Neural progenitor cell (in vitro differentiated cells): ENCODE data around the gene NWD2. TPM values are rescaled to one million over a fixed set of nuclear protein-coding genes. Genes with fewer than 3 reads are reported as not detected.

ENCODE experiments used
- DNase-seq: peaks from one replicate; pipeline ENCODE4 v3.0.0-alpha.2; 2016; ENCODE audit warnings: low spot score
- H2AFZ ChIP-seq: fragments of 200-600 bp; sonication (generic); replicated peaks from 2 replicates; pipeline ENCODE4 v1.6.1; 2016; ENCODE audit warnings: antibody characterized with exemption
- H3F3A ChIP-seq: fragments of 200-600 bp; sonication (generic); 2 replicates; pipeline ENCODE4 v1.6.1; 2016; ENCODE audit warnings: antibody characterized with exemption, low read depth
- H3K27ac ChIP-seq: fragments of 200-600 bp; sonication (generic); 2 replicates; pipeline ENCODE4 v1.5.1; 2016; ENCODE audit warnings: mild to moderate bottlenecking
- H3K27me3 ChIP-seq: fragments of 200-600 bp; sonication (generic); 2 replicates; pipeline ENCODE4 v1.6.1; 2016; ENCODE audit warnings: mild to moderate bottlenecking, moderate library complexity
- H3K36me3 ChIP-seq: fragments of 200-600 bp; sonication (generic); 2 replicates; pipeline ENCODE4 v1.5.1; 2016
- H3K4me1 ChIP-seq: fragments of 200-600 bp; sonication (generic); 2 replicates; pipeline ENCODE4 v1.6.1; 2016; ENCODE audit warnings: mixed run types
- H3K4me2 ChIP-seq: fragments of 200-600 bp; sonication (generic); 2 replicates; pipeline ENCODE4 v1.6.1; 2016
- H3K4me3 ChIP-seq: fragments of 200-600 bp; sonication (generic); 2 replicates; pipeline ENCODE4 v1.5.1; 2016
- H3K79me2 ChIP-seq: fragments of 200-600 bp; sonication (generic); 2 replicates; pipeline ENCODE4 v1.6.1; 2016; ENCODE audit warnings: low read depth
- H3K9ac ChIP-seq: fragments of 200-600 bp; sonication (generic); 2 replicates; pipeline ENCODE4 v1.6.1; 2016
- H3K9me3 ChIP-seq: fragments of 200-600 bp; sonication (generic); 2 replicates; pipeline ENCODE4 v1.5.1; 2016; ENCODE audit warnings: low read depth
- H4K20me1 ChIP-seq: fragments of 200-600 bp; sonication (generic); 2 replicates; pipeline ENCODE4 v1.6.1; 2016; ENCODE audit warnings: low read depth
- H3K27ac Mint-ChIP-seq: 3 replicates; pipeline ENCODE4 v1.8.0; 2021; ENCODE audit warnings: mixed read lengths
- H3K27me3 Mint-ChIP-seq: 2 replicates; pipeline ENCODE4 v1.8.0; 2022; ENCODE audit warnings: low read depth, mild to moderate bottlenecking, inconsistent platforms, moderate library complexity, mixed read lengths; ENCODE audit not compliant: insufficient read depth
- H3K36me3 Mint-ChIP-seq: 3 replicates; pipeline ENCODE4 v1.8.0; 2021; ENCODE audit warnings: mixed read lengths
- H3K4me1 Mint-ChIP-seq: 3 replicates; pipeline ENCODE4 v1.8.0; 2021; ENCODE audit warnings: mixed read lengths
- H3K4me3 Mint-ChIP-seq: 3 replicates; pipeline ENCODE4 v1.8.0; 2021; ENCODE audit warnings: mild to moderate bottlenecking, moderate library complexity, mixed read lengths
- H3K9me3 Mint-ChIP-seq: 3 replicates; pipeline ENCODE4 v1.8.0; 2020; ENCODE audit warnings: mixed read lengths
- EZH2 ChIP-seq: fragments of 200-600 bp; sonication (generic); IDR thresholded peaks from 2 replicates; pipeline ENCODE4 v1.6.1; 2017; ENCODE audit warnings: antibody characterized with exemption, mild to moderate bottlenecking, moderate library complexity
- EZH2phosphoT487 ChIP-seq: fragments of 200-600 bp; sonication (generic); IDR thresholded peaks from 2 replicates; pipeline ENCODE4 v1.6.1; 2017; ENCODE audit warnings: antibody characterized with exemption
- total RNA-seq: library from RNA; depleted of rRNA; stranded (reverse); fragments of >200 nt; gene quantifications from 2 replicates; pipeline ENCODE4 v1.2.3, GENCODE V29; 2015; ENCODE audit warnings: low replicate concordance
- TF ChIP-seq, protein P1 (sequence below): fragments of 200-600 bp; sonication (generic); IDR thresholded peaks from 2 replicates; pipeline ENCODE4 v1.5.1; 2017; ENCODE audit warnings: antibody characterized with exemption, mild to moderate bottlenecking

Gene NWD2
- total RNA-seq, 1 donor from 2014 or later: not detected

DNA sequence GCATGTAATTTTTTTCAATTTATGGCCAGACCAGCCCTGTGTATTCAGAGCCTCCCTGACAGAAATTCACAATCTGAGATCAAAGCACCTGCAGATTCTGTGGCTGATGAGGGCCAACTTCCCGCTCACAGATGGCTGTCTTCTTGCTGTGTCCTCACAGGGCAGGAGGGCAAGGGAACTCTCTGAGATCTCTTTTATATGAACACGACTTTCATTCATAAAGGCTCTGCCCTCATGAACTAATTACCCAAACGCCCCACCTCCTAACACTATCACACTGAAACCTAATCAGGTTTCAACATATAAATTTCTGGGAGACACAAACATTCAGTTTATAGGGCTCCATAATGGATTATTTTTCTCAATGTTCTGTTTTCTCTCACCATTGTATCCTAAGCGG, 192.6 kb downstream of the NWD2 start:
- no peaks in the 10 kb centered on the region for H3K79me2 ChIP-seq
- peaks cover 4% of the 10 kb centered on the region for H3K4me1 Mint-ChIP-seq
- no peaks in the 10 kb centered on the region for H3K4me1 ChIP-seq
- no peak overlapping the region for H3K4me2 ChIP-seq
- H3K27me3 ChIP-seq: no peaks in the 10 kb centered on the region
- H3K4me3 ChIP-seq: no peak overlapping the region
- TF ChIP-seq EZH2: no peak
- TF ChIP-seq, protein P1, sequence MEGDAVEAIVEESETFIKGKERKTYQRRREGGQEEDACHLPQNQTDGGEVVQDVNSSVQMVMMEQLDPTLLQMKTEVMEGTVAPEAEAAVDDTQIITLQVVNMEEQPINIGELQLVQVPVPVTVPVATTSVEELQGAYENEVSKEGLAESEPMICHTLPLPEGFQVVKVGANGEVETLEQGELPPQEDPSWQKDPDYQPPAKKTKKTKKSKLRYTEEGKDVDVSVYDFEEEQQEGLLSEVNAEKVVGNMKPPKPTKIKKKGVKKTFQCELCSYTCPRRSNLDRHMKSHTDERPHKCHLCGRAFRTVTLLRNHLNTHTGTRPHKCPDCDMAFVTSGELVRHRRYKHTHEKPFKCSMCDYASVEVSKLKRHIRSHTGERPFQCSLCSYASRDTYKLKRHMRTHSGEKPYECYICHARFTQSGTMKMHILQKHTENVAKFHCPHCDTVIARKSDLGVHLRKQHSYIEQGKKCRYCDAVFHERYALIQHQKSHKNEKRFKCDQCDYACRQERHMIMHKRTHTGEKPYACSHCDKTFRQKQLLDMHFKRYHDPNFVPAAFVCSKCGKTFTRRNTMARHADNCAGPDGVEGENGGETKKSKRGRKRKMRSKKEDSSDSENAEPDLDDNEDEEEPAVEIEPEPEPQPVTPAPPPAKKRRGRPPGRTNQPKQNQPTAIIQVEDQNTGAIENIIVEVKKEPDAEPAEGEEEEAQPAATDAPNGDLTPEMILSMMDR: no peak
- TF ChIP-seq EZH2phosphoT487: no peak
- no peaks in the 10 kb centered on the region for H4K20me1 ChIP-seq
- no peak overlapping the region for H3K9ac ChIP-seq
- no peaks in the 10 kb centered on the region for H3K9me3 Mint-ChIP-seq
- no peak for DNase-seq
- H3K27me3 Mint-ChIP-seq: no peaks in the 10 kb centered on the region
- no peak overlapping the region for H3K27ac Mint-ChIP-seq
- H3K36me3 ChIP-seq: no peaks in the 10 kb centered on the region
- H3K27ac ChIP-seq: no peak overlapping the region
- no peak overlapping the region for H3K4me3 Mint-ChIP-seq
- no peaks in the 10 kb centered on the region for H3F3A ChIP-seq
- H3K36me3 Mint-ChIP-seq: no peaks in the 10 kb centered on the region
- H3K9me3 ChIP-seq: no peaks in the 10 kb centered on the region
- no peak overlapping the region for H2AFZ ChIP-seq

DNA sequence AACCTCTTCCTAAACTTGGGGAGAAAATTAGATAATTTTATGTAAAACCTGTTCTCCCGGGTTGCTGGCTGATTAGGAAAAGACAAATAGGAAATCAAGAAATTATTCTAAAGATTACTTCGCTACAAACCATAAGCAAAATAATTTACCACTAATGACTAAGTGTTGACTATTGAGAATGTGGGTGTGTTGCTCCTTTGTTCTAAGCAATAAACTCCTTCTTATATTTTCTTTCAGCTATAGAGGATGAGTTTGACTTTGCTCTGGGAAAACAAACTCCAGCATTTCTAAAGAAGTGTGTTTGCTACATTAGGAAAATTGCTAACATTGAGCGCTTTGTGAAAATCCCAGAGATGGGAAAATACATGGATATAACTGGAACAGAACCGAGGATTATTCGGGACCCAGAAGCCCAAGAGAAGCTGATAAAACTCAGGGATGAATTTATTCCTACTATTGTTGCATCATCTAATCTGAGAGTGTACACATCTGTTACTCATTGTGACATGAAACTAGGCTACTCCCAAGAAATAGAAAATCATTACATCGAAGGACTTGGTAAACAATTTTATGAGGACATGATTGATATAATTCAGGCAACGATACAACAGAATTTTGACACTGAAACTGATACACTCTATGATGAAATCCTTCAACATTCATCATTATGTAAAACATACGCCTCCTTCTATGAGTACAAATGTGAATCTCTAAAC, 194.2 kb downstream of the NWD2 start:
- Histone ChIP-seq H3K4me1 (no peaks in the 10 kb centered on the region), H3K36me3 (no peaks in the 10 kb centered on the region), H3K27me3 (no peaks in the 10 kb centered on the region), H3K9ac (no peak overlapping the region), H3F3A (no peaks in the 10 kb centered on the region), H4K20me1 (no peaks in the 10 kb centered on the region), H2AFZ (no peak overlapping the region), H3K4me2 (no peak overlapping the region), H3K4me3 (no peak overlapping the region), H3K27ac (no peak overlapping the region), H3K79me2 (no peaks in the 10 kb centered on the region), H3K9me3 (no peaks in the 10 kb centered on the region)
- TF ChIP-seq EZH2phosphoT487: no peak
- TF ChIP-seq, protein P1: no peak
- TF ChIP-seq EZH2: no peak
- H3K36me3 Mint-ChIP-seq: no peaks in the 10 kb centered on the region
- H3K27ac Mint-ChIP-seq: no peak overlapping the region
- H3K4me3 Mint-ChIP-seq: no peak overlapping the region
- peaks cover 4% of the 10 kb centered on the region for H3K4me1 Mint-ChIP-seq
- DNase-seq: no peak
- H3K27me3 Mint-ChIP-seq: no peaks in the 10 kb centered on the region
- H3K9me3 Mint-ChIP-seq: no peaks in the 10 kb centered on the region

GRCh38 chr4:37439809-37440474, 195.4 kb downstream of the NWD2 start:
- Histone ChIP-seq H3K4me3 (no peak overlapping the region), H3F3A (no peaks in the 10 kb centered on the region), H3K79me2 (no peaks in the 10 kb centered on the region), H3K27me3 (no peaks in the 10 kb centered on the region), H3K27ac (no peak overlapping the region), H2AFZ (no peak overlapping the region), H3K36me3 (no peaks in the 10 kb centered on the region), H3K9me3 (no peaks in the 10 kb centered on the region), H3K9ac (no peak overlapping the region), H3K4me2 (no peak overlapping the region), H3K4me1 (no peaks in the 10 kb centered on the region), H4K20me1 (no peaks in the 10 kb centered on the region)
- Mint-ChIP-seq H3K4me1 (peaks cover 4% of the 10 kb centered on the region), H3K4me3 (no peak overlapping the region), H3K27ac (no peak overlapping the region), H3K36me3 (no peaks in the 10 kb centered on the region), H3K9me3 (no peaks in the 10 kb centered on the region), H3K27me3 (no peaks in the 10 kb centered on the region)
- TF ChIP-seq EZH2 (no peak), EZH2phosphoT487 (no peak)
- TF ChIP-seq, protein P1: no peak
- no peak for DNase-seq
